Inferior parietal cortex (tissue), 1 donor: ENCODE measurements around the gene ZBTB14.

ENCODE experiments used
- DNase-seq: peaks from one replicate; pipeline ENCODE4 v3.0.0-alpha.2; 2016; ENCODE audit errors: extremely low spot score

Gene ZBTB14, protein sequence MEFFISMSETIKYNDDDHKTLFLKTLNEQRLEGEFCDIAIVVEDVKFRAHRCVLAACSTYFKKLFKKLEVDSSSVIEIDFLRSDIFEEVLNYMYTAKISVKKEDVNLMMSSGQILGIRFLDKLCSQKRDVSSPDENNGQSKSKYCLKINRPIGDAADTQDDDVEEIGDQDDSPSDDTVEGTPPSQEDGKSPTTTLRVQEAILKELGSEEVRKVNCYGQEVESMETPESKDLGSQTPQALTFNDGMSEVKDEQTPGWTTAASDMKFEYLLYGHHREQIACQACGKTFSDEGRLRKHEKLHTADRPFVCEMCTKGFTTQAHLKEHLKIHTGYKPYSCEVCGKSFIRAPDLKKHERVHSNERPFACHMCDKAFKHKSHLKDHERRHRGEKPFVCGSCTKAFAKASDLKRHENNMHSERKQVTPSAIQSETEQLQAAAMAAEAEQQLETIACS

DNA sequence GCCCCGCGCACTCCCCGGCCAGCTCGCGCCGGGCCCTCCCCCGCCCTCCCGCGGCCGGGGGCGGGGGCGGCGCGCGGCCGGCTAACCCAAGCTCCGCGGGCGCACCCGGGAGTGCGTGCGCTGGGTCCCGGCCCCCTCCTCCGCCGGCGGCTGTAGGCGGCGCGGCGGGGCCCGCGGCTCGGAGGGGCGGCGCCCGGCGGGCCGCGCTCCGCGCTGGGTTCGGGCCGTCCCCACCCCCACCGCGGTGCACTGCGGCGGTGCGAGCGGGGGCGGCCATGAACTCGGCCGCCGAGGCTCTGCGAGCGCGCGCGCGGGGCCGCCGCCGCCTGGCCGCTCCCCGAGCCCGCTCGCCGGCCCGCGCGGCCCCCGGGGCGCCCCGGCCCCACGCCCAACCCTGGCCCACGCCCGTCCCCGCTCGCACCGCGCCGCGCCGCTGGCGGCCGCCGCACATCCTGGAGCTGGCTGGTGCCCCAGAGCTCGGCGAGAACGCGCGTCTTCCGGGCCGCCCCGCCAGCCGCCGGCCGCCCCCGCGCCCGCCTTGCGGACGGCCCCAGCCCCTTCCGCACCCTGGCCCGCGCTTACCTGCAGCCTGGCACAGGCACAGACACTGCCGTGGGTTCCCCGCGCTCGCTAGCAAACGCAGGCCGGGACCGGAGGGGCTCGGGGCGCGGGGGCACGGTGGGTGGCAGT is at the start of gene ZBTB14:
TSS of gene ZBTB14 (minus strand) at position 496 of the 690 bp plus-strand sequence. CDS start 2,480 bp downstream, outside the sequence.
- peak; percentile 27 for DNase-seq

DNA sequence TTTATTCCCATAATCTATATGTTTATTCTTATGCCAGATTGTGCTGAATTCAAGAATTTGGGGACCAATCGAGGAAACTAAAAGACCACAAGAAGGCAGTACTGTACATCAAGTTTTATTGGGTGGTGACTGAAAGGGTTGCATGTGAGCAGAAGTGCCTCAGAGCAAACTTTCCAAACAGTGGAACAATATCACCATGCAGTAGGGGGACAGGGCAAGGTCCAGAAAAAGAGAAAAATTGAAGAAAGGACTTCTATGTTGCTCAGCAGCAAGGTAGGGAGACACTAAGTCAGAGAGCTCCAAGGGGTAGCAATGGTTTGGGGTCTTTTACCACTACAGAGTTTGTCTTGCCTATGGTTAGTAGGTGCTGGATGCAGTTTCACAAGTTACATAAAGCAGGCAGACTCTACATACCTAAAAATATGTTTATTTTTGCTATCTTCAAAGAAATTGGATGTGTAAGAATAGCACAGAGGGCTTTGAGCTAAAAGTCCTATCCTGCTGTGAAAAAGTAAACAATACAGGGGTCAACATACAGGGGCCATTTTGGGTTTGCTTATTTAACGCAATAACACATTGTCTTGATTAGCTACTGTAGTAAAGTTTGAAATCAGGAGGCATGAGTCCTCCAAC is 43.8 kb upstream of the ZBTB14 start:
- DNase-seq, result no peak

DNA sequence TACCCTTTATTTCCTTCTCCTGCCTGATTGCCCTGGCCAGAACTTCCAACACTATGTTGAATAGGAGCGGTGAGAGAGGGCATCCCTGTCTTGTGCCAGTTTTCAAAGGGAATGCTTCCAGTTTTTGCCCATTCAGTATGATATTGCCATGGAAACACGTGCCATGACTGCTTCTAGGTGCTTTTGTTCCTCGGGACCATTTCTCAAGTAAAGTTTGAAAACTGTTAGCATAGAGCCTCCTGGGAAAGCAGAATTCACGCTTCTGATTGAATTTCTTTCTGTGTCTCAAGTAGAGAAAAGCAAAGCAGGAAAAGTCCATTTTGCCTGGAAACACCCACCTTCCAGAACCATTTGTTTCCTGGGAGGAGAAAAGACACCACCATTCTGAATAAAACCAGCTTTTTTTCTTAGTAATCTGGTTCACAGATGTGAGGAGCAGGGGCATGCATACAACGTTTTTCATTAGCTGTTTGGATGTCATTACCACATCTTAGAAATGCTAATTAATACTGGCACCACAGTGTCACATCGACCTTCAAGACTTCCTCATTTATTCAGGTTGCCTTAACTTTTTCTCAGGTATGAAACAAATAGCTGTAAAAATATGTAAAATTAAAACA is 39.0 kb upstream of the ZBTB14 start:
- no peak for DNase-seq

DNA sequence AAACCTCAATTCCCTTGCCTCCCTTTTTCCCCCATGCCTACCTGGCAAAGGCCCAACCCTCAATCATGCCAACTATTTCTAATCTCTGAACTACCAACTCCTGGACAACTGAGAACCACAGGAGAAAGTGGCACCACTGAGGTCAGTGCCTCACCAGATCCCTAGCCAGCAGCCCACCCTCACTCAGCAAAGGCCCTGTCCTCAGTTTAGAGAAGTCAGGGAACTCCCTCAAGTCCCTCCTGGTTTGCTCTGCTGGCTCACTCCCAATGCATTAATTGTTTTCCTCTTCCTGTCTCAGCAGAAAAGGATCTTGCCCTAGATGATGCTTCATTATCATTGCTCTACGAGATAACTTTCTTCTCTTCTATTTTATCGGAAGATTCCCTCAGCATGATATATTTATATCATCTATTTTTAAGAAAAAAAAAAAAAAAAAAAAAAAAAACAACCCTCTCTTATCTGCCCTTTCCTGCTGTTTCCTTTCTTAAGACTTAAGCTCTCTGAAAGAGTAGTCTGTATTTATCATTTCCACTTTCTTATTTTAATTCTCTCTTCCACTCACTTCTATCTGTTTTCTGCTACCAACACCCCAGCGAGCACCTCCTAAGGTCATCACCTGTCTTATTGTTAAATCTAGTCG is 22.7 kb upstream of the ZBTB14 start:
- DNase-seq, result no peak

- DNase-seq, result no peak
Measured at GRCh38 chr18:5317186-5317585, 21.7 kb upstream of the ZBTB14 start.

- no peak for DNase-seq
Measured at GRCh38 chr18:5315838-5316237, 20.3 kb upstream of the ZBTB14 start.

DNA sequence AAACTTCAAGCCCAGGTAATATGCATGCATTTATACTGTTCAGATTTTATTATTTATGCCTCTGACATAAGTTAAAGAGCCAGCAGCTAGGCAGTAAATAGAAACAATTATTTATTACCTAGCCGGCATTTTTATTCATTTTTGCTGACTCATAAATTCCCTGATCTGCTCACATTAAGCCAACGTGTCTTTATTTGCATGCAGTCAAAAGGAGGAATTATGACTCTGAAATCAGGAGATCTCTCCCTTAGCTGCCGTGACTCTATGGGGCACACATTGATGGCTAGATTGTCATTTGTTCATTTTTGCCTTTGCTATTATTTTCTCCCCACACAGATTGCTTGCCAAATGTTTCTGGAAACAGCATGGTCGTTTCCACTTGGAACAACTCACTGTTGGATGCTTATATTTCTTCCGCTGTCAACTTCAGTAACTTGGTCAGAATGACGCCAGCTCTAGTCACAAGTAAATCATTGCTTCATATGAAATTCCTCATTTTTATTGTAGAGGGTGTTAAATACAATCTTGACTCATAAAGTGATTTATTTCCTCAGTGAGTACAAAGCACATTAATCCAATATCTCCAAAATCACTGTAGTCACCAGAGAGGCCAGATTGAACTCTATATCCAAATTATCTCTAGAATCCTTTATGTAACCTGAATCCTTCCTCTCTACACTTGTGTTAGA is 15.9 kb upstream of the ZBTB14 start:
- DNase-seq, result no peak

- DNase-seq, result no peak
Measured at GRCh38 chr18:5309888-5310470, 14.5 kb upstream of the ZBTB14 start.

DNA sequence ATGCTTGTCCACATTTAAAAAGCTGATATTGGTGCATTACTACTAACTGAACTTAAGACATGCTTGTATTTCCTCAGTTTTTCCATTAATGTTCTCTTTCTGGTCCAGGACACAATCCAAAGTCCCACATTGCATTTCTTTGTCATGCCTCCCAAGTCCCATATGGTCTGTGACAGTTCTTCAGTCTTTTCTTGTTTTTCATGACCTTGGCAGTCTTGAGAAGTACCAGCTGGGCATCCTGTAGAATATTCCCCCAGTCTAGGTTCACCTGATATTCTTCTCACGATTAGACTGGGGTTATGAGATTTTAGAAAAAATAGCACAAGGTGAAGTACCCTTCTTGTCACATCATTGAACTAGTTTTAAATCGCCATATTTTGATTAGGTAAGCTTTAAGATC is 10.3 kb upstream of the ZBTB14 start:
- DNase-seq, result no peak

GRCh38 chr18:5304232-5304631 is 8.7 kb upstream of the ZBTB14 start:
- DNase-seq, result no peak

DNA sequence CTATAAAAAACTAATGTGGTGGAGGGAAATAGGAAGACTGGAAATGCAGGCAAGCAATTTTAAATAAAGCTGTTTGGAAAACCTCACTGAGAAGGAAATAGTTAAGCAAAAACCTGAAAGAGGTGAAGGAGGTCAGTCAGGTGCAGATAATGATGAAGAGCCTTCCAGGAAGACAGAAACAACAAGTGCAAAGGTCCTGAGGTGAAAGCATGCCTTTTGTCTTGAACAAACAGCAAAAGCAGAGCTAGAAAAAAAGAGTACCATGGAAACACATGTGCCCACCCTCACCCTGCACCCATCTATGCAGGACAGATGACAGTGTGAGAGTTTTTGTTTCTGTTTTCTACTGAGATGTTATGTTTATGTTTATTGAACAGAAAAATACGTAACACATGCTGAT is 8.1 kb upstream of the ZBTB14 start:
- DNase-seq, result no peak

DNA sequence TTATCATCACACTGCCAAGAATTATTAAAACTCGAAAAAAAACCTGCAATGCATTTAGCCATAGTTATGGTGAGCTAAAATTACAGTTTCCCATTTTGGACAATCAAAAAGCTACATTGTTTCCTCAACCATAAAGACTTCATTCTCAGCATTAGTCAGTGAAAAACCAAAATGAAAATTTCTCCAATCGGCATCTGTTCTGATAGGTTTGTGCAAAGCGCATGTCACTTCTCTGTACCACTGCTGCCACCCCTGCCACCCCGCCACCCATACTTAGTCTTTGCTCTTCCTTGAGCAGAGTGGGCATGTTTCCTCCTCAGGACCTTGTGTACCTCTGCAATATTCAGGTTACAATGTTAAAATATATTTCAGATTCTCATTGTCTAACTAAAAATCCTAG is 7.1 kb upstream of the ZBTB14 start:
- DNase-seq, result no peak

DNA sequence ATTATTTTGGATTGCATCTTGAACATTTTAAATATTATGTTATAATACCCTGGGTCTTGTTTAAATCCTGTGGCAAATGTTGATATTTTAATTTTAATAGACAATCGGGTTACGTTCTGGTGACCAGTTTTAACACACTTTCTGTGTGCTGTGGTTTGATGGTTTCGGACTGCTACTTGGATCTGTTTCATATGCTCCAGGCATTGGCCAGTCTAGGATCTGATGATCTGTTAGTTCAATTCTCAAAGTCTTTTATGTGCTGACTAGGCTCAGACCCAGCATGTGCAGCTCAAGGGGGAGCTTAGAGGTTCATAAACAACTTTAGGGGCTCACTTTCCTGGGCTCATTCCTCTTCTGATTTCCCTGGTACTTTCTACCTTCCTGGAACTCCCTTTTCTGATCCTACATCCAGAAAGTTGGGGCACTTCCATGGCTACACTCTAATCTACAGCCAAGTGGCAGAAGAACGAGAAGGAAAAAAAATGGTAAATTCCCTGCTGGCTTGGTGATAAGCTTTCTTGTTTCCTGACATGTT is 5.0 kb upstream of the ZBTB14 start:
- DNase-seq, result no peak

DNA sequence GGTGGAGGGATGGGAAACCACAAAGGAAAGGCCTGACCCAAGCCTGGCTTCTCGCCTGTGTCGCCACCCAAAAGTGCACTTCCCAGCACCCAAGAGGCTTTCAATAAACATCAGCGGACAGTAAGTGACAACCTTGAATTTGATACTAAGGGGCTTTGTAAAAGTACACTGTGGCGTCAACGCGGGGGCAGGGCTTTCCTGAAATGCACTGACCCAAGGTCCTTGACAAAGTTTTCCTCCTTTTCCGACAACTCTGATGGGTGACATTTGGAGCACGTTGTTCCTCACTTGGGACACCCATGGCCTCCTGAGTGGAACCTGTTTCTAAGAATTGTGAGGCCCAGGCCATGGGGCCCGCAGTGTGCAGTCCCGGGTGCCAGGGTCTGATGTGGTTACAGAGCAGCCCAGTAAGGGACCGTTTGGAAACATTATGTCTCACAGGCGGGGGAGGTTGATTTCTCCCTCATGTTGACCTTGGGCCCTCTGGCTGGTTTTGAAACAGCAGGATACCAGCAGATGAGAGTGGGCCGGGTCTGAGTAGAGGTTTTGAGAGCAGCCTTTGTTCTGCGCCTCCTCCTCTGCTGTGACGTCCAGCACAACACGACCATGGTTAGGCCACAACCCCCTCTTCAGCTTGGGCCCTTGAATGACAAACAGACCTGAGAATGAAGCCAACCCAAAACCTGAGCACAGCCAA is 2.8 kb upstream of the ZBTB14 start:
- no peak for DNase-seq

- DNase-seq, result peak; percentile 63
Measured at GRCh38 chr18:5297597-5297996, 2.1 kb upstream of the ZBTB14 start.

GRCh38 chr18:5296706-5297320 is 1.3 kb upstream of the ZBTB14 start:
- peak; percentile 80 for DNase-seq

DNA sequence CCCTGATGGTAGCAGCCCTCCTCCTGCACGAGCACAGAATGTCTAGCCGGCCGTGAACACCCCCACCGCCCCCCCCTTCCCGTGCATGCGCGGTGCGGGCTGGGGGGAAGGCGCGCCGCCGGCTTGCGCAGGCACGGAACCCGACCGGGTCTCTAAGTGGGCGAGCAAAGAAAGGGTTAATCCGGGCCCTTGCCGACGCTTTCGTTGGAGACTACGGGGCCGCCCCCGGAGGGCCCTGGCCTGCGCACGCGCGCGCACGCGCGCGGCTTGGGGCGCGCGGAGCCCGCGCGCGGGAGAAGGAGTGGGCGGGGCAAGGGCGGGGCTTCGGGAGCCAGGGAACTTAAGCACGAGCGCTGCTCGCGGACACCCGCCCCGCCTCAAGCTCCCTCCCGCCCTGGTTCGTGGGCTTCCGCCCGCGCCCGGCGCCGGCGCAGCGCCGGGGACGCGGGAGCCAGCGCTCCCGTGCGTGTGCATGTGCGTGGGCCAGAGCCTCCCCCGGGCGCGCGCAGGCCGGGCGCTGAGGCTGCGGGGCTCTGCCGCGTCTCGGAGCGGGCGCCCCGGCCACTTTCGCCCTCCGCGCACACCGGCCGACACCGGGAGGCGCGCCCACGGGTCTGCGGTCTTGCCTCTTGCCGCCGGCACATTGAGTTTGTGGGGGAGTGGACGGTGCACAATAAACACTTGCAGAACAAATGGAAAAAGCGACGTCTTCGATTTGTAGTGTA is 617 bp upstream of the ZBTB14 start:
- peak; percentile 84 for DNase-seq

DNA sequence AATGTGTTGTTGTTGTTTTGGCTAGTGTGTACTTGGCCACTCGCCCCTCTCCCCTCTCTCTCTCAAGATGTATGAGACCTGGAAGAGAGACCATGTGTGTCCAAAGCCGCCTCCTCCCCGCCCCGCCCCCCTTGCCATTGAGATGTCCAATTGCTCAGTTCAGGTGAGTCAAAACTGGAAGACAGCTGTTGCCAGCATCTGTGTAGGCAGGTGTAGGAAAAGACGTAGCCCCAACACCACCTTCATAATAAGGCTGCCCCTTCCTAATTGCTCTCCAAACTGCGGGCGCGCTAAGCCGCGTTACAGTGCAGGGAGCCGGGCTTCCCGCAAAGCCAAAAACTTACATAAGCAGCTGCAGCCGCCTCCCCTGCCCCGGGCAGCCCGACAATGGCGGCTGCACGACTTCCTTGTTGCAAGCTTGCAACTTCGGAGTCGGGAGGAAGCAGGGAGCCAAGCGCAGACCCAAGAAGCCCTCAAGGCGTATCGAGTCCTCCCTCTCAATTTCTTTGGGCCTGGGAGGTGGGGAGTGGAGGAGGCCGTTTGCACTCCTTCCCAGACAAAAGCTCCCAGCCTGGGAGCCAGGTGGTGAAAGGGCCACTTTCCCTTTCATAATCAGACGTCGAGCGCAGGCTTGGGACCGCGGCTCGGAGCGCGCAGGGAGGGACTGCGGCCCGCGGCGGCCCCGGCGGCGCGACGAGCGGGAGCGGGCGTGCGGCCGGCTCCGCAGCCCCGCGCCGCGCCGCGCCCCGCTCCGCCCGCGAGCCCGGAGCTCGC is 882 bp downstream of the ZBTB14 start:
- peak; percentile 60 for DNase-seq
